Fibroblast of skin of left quadriceps (primary cell): ENCODE measurements around the gene RPS15A.

Experiments
- DNase-seq, 2 experiments: peaks; one replicate each; pipeline ENCODE4 v3.0.0-alpha.2; 2013; ENCODE audit warnings: low read depth in 2 of 2

The RPS15A gene

DNA sequence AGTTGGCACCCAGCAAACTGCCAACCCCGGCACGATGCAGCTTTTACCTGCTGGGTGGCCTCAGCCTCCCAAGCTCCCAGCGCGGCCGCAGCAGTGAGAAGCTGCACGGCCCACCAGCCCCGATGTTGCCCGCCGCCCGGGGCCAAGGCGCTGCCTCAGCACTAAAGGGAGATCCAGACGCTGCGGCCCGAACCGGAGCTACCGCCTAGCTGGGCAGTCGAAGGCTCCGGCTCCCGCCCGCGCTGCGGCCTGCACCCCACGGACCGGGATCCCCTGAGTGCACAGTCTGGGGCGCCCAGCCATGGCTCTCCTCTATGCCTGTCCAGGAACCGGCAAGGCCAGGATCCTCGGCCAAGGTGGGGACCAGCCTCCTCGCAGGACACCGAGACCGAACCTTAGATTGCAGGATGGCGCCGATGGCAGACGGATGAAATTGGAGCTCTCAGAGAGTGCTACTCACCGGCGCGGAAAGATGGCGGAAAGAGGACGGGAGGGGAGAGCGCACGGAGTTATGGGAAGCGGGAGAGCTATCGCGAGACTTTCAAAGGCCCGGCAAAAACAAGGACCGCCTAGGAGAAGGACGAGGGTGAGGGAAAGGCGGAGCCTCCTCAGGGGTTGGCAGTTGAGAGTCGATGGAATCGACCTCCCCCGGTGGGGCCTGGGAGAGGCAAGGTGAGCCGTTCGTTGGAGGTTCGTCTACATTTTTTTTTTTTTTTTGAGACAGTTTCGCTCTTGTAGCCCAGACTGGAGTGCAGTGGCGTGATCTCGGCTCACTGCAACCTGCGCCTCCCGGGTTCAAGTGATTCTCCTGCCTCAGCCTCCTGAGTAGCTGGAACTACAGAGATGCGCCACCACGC is at the start of gene RPS15A:
RPS15A (minus strand) TSS at position 485 of the 857 bp plus-strand sequence. CDS start 1,221 bp downstream, outside the sequence.
- peak; percentile 95 for DNase-seq

DNA sequence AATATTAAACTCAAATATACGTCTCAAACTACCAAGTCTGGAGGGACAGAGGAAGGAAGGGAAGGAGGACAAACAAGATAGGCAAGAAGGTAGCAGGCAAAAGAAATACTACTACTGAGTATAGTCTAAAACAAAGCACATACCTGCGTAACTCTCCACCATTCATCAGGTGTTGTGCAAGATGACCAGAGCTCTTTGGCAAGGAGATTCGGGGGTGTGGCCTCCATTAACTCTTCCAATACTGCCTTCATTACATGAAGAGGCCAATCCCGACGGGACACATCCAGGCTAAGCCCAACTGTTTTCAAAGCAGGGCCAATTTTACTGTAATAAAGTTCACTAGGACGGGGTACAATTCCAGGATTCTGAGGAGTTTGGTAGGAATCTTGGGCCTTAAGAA is 49.4 kb upstream of the RPS15A start:
- no peak for DNase-seq

DNA sequence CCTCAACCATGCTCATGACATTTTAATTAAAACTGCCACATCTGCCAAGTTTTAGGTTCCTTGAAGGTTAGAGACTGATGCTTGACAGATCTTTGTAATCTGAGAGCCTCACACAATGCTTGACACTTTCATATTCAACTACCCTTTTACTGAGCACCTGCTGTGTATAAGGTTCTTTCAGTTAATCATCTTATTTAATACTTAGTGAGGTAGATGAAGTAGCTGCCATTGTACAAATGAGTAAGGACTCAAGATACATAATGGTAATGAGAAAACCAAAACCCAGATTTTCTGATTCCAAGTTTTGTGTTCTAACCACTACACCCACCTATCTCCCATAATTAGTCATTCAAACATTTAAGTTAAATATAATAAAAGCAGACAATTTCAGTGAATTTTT is 46.6 kb upstream of the RPS15A start:
- DNase-seq, result no peak

DNA sequence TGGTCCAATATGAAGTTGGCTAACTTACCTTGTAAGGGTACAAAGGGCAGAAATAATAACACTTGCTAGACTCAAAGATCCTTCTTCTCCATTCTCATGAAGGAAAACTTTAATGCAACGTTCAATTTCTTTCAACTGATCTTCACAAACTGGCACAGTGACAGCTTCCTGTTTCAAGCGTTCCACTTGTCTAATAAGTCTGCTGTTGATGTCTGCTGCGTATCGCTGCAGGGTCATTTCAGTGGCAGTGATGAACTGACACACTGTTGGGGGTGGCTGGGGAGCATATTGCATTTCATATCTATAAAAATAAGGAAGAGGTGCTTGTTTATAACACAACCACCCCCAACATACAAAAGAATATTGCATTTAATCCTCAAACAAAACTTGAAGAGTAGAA is 44.7 kb upstream of the RPS15A start:
- DNase-seq, result no peak

DNA sequence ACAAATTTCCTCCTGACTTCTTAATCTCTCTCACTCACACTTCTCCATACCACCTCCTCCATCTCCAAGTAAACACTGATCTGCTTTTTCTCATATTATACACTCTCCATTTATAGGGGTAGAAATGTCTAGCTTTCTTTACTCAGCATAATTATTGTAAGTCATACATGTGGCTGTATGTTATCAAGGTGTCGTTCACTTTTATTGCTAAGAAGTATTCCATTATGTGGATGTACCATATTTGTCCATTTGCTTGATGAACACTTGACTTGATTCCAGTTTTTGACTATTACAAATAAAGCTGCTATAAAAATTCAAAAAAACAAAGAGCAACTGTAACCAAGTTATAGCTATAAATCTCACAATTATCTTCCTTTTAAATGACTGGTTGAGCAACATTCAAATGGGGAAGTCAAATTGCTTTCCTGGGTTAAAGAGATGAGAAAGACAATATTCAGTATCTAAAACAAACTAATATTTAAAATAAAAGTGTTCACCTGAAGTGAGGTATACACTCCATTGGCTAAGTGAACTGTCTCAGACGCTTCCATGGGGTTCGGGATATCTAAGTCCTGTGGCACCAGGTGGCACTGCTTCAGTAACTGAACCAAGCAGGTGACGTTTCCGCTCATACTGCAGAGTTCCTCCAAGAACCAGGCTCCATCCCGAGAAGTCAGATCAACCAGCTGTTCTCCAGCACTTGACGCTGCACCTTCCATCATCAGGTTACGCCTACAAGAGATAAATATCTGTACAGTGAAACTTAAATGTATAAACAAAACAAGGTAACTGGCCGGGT is 43.8 kb upstream of the RPS15A start:
- DNase-seq, result no peak

DNA sequence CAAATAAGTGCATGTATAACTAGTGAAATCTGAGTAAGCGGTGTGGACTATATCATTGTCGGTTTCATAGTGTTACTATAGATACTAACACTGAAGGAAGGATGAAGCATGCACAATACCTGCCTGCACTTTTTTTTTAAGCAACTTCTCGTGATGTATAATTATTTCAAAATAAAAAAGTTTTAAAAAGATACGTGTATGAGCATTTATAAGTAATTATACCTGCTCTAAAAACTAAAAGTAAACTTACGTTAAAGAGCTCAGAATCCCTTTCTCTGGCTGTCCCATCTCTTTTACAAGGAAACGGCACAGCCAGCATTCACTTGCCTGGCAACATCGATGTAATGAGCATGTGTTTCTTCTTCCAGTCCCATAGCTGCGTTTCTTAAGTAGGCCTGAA is 42.5 kb upstream of the RPS15A start:
- DNase-seq, result no peak

DNA sequence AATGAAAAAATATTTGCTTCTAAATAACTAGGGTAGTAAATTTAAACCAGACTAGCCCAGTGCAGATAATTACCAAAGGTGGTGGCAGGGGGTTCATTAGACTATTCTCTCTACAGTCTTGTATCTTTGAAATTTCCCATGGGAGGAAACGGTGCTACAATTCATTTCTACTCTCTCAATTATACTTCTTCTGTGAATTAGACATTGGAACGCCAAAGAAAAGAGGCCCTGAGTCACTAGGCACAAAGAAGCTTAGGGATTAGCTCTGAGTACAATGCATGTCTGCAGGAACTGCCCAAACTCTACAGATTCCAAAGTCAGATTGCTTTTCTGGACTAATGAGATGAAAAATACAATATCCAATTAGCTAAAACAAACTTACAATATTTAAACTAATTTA is 41.9 kb upstream of the RPS15A start:
- DNase-seq, result no peak

DNA sequence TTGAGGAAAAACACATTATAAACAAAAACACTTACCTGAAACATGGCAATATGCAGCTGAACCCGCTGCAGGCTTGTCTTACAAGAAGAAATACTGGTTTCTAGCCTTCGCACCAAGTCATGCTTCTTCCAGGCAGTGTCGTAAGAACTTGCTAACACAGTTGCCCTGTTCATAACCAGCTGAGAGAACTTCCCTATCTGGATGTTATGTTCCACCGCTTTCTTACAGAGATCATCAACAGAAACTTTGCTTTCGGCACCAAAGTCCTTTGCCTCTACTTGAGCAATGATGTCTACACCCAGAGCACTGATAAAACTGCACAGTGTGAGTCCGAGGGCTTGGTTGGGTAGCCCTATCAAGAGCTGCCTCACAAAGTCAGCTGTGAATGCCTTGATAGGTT is 39.1 kb upstream of the RPS15A start:
- no peak for DNase-seq

DNA sequence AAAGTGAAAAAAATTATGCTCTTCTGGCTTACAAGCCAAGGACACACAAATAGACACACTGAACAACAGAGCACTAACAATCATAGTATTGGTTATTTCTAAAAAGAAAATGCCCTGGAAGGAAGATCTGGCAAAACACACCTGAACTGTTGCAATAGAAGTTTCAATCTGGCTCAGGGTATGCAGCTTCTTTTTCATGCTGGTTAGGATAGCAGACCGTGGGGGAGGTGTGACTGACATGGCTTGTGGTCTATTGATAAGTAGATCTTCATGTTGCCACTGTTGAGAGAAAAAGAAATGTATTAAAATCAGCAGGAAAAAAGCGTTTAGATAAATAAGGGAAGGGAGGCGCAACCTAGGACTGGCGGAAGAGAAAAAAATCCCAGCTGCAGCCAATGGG is 37.8 kb upstream of the RPS15A start:
- DNase-seq, result no peak

DNA sequence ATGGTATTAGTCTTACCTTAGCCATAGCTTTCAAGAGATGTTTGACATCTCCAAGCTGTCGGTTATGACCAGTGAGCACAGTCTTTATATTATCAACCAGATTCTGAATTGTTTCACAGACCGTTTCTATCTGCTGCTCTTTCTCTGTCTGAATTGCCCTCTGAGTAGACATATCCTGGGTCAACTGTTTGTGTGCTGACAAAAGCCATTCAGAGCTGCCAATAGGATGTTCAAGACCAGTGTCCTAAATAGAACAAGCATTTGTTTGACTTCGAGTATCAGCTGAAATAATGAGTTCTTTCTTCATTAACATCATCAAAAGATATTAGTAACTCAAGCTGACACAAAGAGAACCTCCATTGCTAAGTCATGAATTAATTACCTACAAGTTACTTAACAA is 26.2 kb upstream of the RPS15A start:
- no peak for DNase-seq

DNA sequence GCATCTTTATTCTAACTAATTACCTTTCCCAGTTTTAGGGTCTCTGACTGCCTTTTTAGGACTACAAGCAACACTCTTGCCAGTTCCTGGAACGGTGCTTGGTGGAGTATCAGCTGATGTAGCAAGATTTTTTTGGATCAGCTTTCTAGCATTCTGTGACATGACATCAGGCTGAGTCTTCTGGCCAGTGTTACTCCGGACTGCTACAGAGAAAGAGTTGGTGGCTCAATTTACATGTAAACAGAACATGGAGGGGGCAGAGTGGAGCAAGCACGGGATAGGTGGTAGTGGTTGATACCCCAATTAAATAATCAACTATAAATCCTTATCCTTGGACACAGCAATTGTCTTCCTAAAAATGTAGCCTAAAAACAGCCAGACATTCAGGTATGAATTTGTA is 21.8 kb upstream of the RPS15A start:
- DNase-seq, result no peak

DNA sequence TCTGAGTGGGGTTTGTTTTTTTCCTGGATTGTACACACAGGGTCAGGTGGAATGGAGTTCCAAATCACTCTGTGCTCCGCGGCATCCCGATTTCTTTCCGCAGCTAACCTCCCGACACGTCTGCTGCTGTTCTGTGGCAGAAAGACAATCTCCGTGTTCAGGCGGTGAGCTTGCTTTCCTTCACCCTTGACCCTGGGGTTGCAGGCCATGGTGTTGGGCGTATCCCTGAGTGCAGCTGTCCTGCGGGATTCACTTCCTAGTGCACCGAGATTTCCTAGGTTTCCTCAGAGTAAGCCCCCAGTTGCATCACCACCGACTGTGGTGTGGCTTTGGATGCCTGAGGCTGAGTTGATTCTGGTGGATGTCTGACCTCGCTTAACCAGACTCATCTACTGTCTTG is 19.0 kb upstream of the RPS15A start:
- no peak for DNase-seq

DNA sequence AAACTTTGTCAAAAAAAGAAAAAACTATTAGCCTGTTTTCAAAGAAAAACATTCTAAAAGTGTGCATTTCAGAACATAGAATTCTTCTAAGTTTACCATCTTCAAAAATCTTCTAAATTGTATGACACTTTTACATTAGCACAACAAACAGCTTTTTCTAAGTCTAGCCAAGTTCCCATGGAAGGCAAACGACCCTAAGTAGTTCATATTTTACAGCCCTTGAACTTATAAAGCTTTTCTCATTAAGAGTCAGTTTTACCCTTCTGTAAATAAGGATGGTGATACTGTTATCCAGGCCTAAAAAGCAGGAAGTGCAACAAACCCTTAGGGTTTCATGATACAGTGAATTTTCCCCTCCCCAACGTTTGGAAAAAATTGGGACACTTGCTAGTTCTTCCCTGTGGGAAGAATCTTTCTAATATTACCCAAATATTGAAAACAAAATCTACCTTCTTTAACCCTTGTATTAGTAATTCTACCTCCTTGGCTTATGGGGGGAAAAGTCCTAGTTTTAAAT is 15.2 kb upstream of the RPS15A start:
- DNase-seq, result no peak

DNA sequence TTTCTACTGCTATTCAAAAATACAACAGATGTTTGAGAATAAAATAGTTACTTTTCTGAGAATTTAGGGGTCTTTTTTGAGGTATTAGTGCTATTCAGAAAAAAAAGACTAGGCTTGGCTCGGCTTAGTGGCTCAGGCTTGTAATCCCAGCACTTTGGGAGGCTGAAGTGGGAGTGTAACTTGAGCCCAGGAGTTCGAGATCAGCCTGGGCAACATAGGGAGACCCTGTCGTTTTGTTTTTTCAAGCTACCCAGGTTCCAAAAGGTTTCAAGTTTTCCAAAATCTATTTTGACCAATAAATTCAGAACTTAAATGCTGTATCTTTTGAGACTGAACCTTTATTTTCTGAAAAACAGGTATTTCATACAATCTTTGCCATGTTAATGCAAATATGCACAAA is 14.4 kb upstream of the RPS15A start:
- DNase-seq, result no peak

DNA sequence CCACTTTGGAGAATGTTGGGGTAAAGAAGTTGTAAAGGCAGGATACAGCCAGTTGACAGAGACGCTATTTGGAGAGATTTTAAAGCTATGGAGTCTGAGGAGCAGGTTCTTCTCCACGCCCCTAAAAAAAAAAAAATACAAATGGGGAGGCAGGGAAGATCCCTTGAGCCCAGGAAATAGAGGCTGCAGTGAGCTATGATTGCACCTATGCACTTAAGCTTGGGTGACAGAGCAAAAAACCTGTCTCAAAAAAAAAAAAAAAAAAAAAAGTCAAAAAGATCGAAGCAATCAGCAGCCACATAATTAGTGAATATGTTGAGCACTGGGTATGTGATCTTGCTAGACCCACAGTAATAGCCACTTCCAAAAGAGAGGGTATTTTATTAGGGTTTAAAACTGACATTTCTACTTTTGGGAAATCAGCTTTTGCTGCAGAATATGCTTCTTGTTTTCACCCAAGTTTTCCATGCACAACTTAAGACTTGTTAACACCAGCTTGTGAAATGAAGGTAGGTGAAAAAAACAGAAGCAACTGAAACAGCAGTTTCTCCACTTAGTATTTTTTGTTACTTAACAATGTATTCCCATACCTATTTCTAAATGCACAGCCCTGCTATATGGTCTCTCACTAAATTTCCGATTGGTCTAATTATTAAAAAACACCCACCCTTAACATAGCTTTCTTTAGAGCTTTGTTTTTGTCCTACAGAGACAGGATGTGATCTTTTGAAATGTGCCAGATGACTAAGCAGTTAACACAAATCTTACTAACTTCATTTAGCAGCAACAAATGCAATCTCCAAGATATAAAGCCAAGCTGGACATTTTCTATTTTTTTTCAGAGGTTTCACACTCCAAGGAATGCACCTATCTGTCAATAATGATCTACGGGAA is 13.7 kb upstream of the RPS15A start:
- peak in 1 of 2 experiments; percentile 3 for DNase-seq

DNA sequence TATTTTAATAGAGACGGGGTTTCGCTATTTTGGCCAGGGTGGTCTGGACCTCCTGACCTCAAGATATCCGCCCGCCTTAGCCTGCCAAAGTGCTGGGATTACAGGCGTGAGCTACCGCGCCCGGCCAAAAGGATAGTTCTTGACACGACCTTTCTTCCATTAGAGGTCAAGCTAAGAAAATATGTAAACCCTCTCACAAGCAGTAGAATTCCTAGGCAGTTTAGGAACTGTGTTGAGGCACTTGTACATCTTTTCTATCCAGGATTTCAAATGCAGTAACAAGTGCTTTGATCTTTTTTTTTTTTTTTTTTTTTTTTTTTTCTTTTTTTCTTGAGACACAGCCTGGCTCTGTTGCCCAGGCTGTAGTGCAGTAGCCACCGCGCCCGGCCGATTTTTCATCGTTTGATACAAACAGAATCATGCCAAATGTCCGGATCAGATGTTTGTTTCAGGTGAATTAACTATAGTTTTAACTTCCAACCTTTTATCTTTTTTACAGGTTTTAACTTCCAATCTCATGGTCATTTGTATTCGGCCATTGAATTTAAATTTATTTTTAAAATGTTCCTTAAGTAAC is 12.7 kb upstream of the RPS15A start:
- DNase-seq, result no peak

DNA sequence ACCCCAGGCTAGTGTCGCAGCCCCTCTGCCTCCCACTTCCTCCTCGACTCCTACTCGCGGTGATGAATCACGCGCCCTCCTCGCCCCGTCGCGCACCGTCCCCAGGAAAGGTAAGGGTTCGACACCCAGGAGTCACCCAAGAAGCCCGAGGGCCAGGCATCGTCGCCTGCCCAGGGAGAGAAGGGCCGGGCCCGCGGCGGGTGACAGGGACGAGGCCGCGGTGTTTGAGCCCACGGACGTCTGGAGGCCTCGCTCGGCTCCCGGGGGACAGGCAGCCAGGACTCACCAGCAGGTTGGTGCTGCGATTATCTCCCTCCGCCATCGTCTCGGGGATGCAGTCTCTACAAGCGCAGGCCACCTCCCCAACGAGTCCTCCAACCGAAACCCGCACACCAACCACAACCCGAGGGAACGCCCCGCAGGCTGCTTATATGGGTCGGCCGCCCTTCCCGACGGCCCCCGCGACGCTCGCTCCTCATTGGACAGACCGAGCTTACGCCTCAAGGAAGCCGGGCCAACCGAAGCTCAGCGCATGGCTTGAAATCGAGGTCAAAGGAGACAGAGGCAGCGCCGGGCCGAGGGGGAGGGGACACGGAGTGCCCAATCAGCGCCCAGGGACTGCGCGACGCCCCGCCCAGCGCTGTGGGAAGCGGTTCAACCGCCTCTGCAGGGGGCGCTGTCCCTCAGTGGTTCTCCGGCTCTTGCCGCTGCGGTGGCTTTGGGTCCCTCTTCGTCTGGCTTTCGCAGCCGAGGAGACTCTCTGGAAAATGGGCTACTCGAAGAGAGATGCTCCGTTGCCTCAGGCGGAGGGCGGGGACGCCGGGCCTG is 11.2 kb upstream of the RPS15A start, which contains the start of gene ARL6IP1:
ARL6IP1 (minus strand) TSS at position 405 of the 828 bp plus-strand sequence; CDS start at position 322, 83 bp downstream.
- peak; percentile 99 for DNase-seq

DNA sequence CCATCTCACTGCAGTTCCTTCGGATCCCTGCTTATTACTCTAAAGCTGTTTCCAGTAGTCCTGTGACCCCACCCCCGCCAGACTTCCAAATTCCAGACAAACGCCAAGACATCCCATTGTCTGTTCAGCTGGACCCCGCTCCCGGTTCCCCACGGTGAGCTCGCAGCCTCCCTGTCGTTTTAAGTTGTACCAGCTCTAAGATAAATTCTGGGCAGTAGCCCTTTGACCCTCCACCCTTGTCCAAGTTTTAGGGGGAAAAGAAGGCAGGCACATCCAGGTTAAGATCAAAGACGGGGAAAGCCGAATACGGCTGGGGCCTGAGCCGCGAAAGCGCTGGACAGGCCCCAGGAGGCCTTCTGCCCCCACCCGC is 10.6 kb upstream of the RPS15A start:
- DNase-seq, result no peak

DNA sequence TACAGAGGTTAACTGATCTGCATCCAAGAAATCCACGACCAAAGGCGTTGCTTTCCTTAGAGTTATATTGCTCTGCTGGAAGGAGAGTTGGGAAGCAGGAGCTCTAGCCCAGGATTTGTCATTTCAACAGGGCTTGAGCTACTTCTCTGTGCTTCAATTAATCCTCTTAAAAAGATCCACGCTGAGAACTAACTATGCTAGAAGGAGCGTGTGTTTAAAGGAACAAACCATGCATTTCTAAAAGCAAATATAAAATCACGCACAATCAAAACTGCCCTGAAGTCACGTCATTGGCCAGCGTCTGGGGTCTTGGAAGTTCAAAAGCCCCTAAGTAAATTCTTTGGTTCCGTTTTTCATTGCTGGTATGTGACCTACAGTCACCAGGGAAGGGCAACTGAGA is 10.2 kb upstream of the RPS15A start:
- no peak for DNase-seq

DNA sequence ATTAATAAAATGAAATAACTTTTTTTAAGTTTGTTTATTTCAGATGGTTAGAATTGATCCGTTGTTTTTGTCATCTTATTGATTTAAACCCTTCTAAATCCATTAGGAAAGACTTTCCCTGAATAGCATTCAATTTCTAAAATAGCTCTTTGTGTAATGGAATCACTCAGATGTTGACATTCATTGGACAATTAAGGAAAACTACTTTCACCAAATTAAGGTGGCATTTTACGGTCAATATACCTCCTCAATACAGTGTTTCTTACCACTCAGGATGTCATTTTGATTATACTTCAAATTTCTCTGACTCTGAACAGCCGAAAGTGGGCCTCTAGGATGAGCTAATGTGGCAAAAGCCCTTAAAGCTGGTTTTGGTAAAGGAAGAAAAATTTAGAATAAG is 9.4 kb upstream of the RPS15A start:
- DNase-seq, result no peak
